Measurements from ENCODE around the gene VSIR.

The VSIR gene

DNA sequence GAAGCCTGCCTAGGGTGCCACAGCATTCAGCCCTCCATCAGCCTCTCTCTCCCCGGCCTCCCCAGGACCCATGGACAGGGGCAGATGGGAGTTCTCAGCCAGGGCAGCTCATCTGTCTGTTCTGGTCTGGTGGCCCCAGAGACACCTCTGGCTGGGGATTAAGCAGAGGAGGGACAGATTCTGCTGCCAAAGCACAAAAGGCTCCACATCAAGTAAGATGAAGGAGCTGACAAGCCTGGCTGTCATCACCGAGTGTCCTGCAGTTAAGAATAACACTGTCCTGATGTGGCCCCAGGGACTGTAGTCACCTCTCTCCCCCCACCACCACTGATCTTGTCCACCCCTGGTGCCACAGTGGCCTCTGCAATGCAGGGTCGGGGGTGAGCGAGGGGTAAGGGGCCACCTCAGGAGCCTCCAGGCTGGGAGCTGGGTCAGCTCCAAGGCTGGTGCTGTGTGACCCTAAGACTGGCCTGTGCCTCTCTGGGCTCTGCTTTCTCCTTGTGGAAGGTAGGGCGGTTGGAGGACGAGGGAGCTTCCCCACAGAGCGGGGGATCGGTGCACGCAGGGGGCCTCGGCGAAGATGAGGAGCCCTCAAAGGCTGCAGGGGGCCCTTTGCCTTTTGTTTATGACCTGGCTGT is 72.5 kb downstream of the VSIR start:
- Histone ChIP-seq H3K27ac (ENCODE audit: low read depth, low read length) (no peak overlapping the region), H3K9ac (ENCODE audit: low read length) (no peak overlapping the region)

DNA sequence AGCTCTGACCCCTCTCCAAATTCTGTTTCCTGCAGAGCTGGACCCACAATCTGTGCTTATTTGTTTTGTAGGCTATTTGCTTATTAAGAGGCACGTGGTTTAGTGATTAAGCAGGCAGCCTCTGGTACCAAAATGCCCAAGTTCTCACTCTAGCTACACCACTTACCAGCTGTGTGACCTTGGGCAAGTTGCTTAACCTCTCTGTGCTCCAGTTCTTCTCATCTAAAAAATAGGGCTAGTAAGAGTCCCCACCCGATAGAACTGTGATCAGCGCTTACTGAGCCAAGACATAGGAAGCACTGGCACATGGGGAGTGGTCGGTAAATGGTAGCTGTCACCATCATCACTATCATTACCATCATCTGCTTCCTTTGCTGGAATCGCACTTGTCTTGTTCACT is 74.6 kb downstream of the VSIR start:
- Histone ChIP-seq H3K4me1 (ENCODE audit: control insufficient read depth, insufficient read depth, low read length) (no peaks in the 10 kb centered on the region), H3K4me3 (ENCODE audit: low read length) (no peak overlapping the region), H3K9ac (ENCODE audit: low read length) (no peak overlapping the region), H3K27me3 (ENCODE audit: control insufficient read depth, insufficient read depth, low read length) (no peaks in the 10 kb centered on the region), H3K36me3 (ENCODE audit: control insufficient read depth, insufficient read depth, low read length) (no peaks in the 10 kb centered on the region), H3K27ac (ENCODE audit: low read depth, low read length) (no peak overlapping the region)

More for the DNA sequence above, 72.5 kb downstream of the VSIR start:
- no peaks in the 10 kb centered on the region for H3K4me1 ChIP-seq (ENCODE audit: control insufficient read depth, insufficient read depth, low read length)
- H3K4me3 ChIP-seq (ENCODE audit: low read length), result no peak overlapping the region
- no peaks in the 10 kb centered on the region for H3K36me3 ChIP-seq (ENCODE audit: control insufficient read depth, insufficient read depth, low read length)
- H3K27me3 ChIP-seq (ENCODE audit: control insufficient read depth, insufficient read depth, low read length), result no peaks in the 10 kb centered on the region

DNA sequence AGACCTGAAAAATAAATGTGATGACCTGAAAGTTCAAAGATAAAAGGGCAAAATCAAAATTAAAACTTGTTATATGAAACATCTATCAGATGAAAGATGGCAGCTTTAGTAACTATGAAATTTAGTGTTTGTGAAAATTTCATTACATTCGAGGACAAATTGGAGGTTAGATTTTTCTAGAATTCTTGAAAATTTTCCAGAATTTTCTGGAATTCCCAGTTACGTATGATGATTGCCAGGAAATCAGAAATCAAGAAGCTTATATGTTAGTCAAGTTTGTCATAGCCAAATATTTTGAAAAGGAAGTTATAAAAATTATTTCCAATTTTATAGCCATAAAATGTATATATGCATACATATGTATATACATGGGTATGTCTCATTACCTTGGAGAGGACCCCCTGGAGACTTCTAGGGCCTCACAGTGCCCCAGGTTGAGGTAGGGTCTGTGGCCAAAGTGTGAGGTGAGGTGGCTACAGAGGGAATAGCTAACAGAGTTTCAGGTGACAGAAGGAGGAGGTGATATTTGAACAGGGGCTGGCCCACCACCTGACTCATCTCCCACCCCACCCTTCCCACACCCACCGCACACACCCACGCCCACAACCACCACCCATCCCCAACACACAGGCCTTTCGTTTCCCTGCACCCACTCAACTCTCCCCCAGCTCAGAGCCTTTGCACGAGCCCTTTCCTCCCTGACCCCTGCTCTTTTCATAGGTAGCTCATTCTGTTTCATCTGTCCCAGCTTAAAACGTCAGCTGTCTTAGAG is 75.2 kb downstream of the VSIR start:
- H3K36me3 ChIP-seq (ENCODE audit: control insufficient read depth, insufficient read depth, low read length), result no peaks in the 10 kb centered on the region
- H3K9ac ChIP-seq (ENCODE audit: low read length), result no peak overlapping the region
- no peak overlapping the region for H3K27ac ChIP-seq (ENCODE audit: low read depth, low read length)
- H3K4me1 ChIP-seq (ENCODE audit: control insufficient read depth, insufficient read depth, low read length), result no peaks in the 10 kb centered on the region
- H3K4me3 ChIP-seq (ENCODE audit: low read length), result no peak overlapping the region
- H3K27me3 ChIP-seq (ENCODE audit: control insufficient read depth, insufficient read depth, low read length), result no peaks in the 10 kb centered on the region
